Measurements from ENCODE around the gene ADGRA1.

- TF ChIP-seq CTCF (IDR thresholded peaks at IDR 0.05; ENCODE audit: low read length), result no peak
- TF ChIP-seq EZH2 (optimal IDR thresholded peaks at IDR 0.05; ENCODE audit: low read depth, low read length), result no peak
- TF ChIP-seq EZH2phosphoT487 (IDR thresholded peaks at IDR 0.05; ENCODE audit: low read length), result no peak
Measured at GRCh38 chr10:133151543-133151972, 63.8 kb downstream of the ADGRA1 start.

Data from MM.1S (cell line).